Panc1 (cell line): ENCODE data around the gene CENPP. TPM values are rescaled to one million over a fixed set of nuclear protein-coding genes. Genes with fewer than 3 reads are reported as not detected.

Source experiments
- ATAC-seq: fragments of 200-7000 bp; cut with Tn5 transposase; 2 replicates; pipeline ENCODE4 v1.9.1; 2020; ENCODE audit warnings: mild to moderate bottlenecking, moderate library complexity
- BruUV-seq: library from RNA; stranded (reverse); fragments of 400-500 nt; replicated peaks from 2 replicates; lab custom pipeline; 2021; lab: Mats Ljungman, UMichigan
- CTCF ChIA-PET: fragments of 300-600 bp; sonication (Branson Sonifier 250); formaldehyde crosslinking; loops from one replicate; lab custom pipeline; 2022; ENCODE audit warnings: antibody characterized with exemption; lab: Charles Lee
- POLR2A ChIA-PET: fragments of 300-600 bp; sonication (Branson Sonifier 250); formaldehyde crosslinking; loops from one replicate; lab custom pipeline; 2022; ENCODE audit warnings: antibody characterized with exemption; lab: Charles Lee
- DNase-seq: peaks from one replicate; pipeline ENCODE4 v3.0.0-alpha.2; 2010; ENCODE audit warnings: low read depth, low spot score
- H3K27ac ChIP-seq: 2 replicates; pipeline ENCODE4 v1.5.1; 2011; ENCODE audit warnings: mild to moderate bottlenecking, low read length, inconsistent platforms
- H3K27me3 ChIP-seq: fragments of 200-500 bp; sonication (Bioruptor generic); 2 replicates; pipeline ENCODE4 v1.6.0; 2014; ENCODE audit warnings: low read length, inconsistent platforms; ENCODE audit not compliant: control insufficient read depth, insufficient read depth
- H3K36me3 ChIP-seq: fragments of 200-500 bp; sonication (Bioruptor generic); 2 replicates; pipeline ENCODE4 v1.5.1; 2014; ENCODE audit warnings: inconsistent platforms, mild to moderate bottlenecking, low read length, moderate library complexity; ENCODE audit not compliant: control insufficient read depth, insufficient read depth
- H3K4me1 ChIP-seq: 2 replicates; pipeline ENCODE4 v1.5.1; 2011; ENCODE audit warnings: inconsistent platforms, mild to moderate bottlenecking, low read length, moderate library complexity; ENCODE audit not compliant: control insufficient read depth, insufficient read depth
- H3K4me3 ChIP-seq, 2 experiments: 2 replicates each; pipeline ENCODE4 v1.5.1; 2011 to 2012; ENCODE audit warnings: low read depth in 2 of 2, low read length in 2 of 2, mild to moderate bottlenecking in 2 of 2, inconsistent platforms in 1 of 2, moderate library complexity in 1 of 2
- H3K9me3 ChIP-seq: fragments of 200-500 bp; sonication (Bioruptor generic); 2 replicates; pipeline ENCODE4 v1.5.1; 2014; ENCODE audit warnings: low read depth, mild to moderate bottlenecking, inconsistent platforms, low read length, moderate library complexity; ENCODE audit not compliant: control insufficient read depth, insufficient read depth
- CTCF ChIP-seq: fragments of 450-650 bp; IDR thresholded peaks from 2 replicates; pipeline ENCODE4 v1.5.1; 2017; ENCODE audit warnings: mild to moderate bottlenecking
- POLR2AphosphoS5 ChIP-seq: IDR thresholded peaks from 2 replicates; pipeline ENCODE4 v1.6.1; 2012; ENCODE audit warnings: mild to moderate bottlenecking, low read depth, low read length, moderate library complexity
- REST ChIP-seq, 2 experiments: IDR thresholded peaks; 2 replicates each; pipeline ENCODE4 v1.6.1; 2011 to 2012; ENCODE audit warnings: low read depth in 2 of 2, control low read depth in 1 of 2, low read length in 1 of 2, mild to moderate bottlenecking in 1 of 2, moderate library complexity in 1 of 2; ENCODE audit not compliant: insufficient read depth in 1 of 2
- SIN3A ChIP-seq: IDR thresholded peaks from 2 replicates; pipeline ENCODE4 v1.6.1; 2012; ENCODE audit warnings: low read depth, mild to moderate bottlenecking, low read length, moderate library complexity, borderline replicate concordance; ENCODE audit not compliant: insufficient read depth
- TCF7L2 ChIP-seq: IDR thresholded peaks from 2 replicates; pipeline ENCODE4 v1.6.1; 2011; ENCODE audit warnings: mild to moderate bottlenecking, low read depth, low read length, inconsistent platforms
- in situ Hi-C: cut with HindIII; loops from 2 replicates; pipeline ENCODE4 v1.10.0; 2016; ENCODE audit warnings: low sequenced_read_pairs, low pct_unique_long_range_greater_than_20kb
- intact Hi-C: fragments of 100-400 bp; cut with micrococcal nuclease; formaldehyde crosslinking; loops from one replicate; pipeline ENCODE4 v1.10.0; 2022; ENCODE audit not compliant: unreplicated experiment
- total RNA-seq: library from RNA; stranded (reverse); gene quantifications from one replicate; pipeline ENCODE4 v1.2.1, GENCODE V29; 2021; ENCODE audit not compliant: unreplicated experiment

The CENPP gene
- total RNA-seq, 1 experiment from 2014 or later, result 6.7 TPM

- POLR2A ChIA-PET, result interaction anchor here (0.6 kb wide), 1 partner anchor 534 kb away, joined by 4 read pairs; no protein-coding TSS in a partner anchor
- BruUV-seq, result no TSS peak
- DNase-seq, result no peak
- no peak for TF ChIP-seq CTCF
- no peak for TF ChIP-seq TCF7L2
- TF ChIP-seq REST (IDR thresholded peaks at IDR 0.05; ENCODE audit: insufficient read depth in 1 of 2, low read depth in 2 of 2, low read length in 1 of 2), result no peak
- no peak for TF ChIP-seq POLR2AphosphoS5
- TF ChIP-seq SIN3A, result no peak
- Histone ChIP-seq H3K27me3 (no peaks in the 10 kb centered on the region), H3K4me1 (peaks cover 12% of the 10 kb centered on the region), H3K4me3 (peak overlapping the region; percentile 76 to 97), H3K9me3 (no peaks in the 10 kb centered on the region), H3K36me3 (peaks cover 23% of the 10 kb centered on the region), H3K27ac (no peak overlapping the region)
- CTCF ChIA-PET, result no interaction called here
- in situ Hi-C loops, result no loop called here
- intact Hi-C loops, result no loop called here
- ATAC-seq, result no peak
Observed at GRCh38 chr9:92291577-92291976, 34.2 kb upstream of the CENPP start.

GRCh38 chr9:92292338-92293074 is 33.2 kb upstream of the CENPP start:
- POLR2A ChIA-PET, result no interaction called here
- TF ChIP-seq TCF7L2 (no peak), REST (IDR thresholded peaks at IDR 0.05; ENCODE audit: insufficient read depth in 1 of 2, low read depth in 2 of 2, low read length in 1 of 2) (no peak), SIN3A (no peak), CTCF (no peak), POLR2AphosphoS5 (no peak)
- DNase-seq (no peak), ATAC-seq (no peak)
- Histone ChIP-seq H3K4me1 (peaks cover 12% of the 10 kb centered on the region), H3K4me3 (peak overlapping the region; percentile 76 to 97), H3K9me3 (no peaks in the 10 kb centered on the region), H3K27me3 (no peaks in the 10 kb centered on the region), H3K36me3 (peaks cover 22% of the 10 kb centered on the region), H3K27ac (peak overlapping the region; percentile 98)
- CTCF ChIA-PET, result no interaction called here
- no TSS peak for BruUV-seq
- intact Hi-C loops (no loop called here), in situ Hi-C loops (no loop called here)
